Measurements from ENCODE around the gene AHCYL1. TPM values are rescaled to one million over a fixed set of nuclear protein-coding genes. Genes with fewer than 3 reads are reported as not detected.
"Not testable (repeated sequence)": the region's sequence is repeated elsewhere in the genome, so short reads cannot be mapped to it uniquely, and the experiment has no call there.

Gene AHCYL1
- total RNA-seq, 2 experiments from 2014 or later: 79.1 to 82.6 TPM

DNA sequence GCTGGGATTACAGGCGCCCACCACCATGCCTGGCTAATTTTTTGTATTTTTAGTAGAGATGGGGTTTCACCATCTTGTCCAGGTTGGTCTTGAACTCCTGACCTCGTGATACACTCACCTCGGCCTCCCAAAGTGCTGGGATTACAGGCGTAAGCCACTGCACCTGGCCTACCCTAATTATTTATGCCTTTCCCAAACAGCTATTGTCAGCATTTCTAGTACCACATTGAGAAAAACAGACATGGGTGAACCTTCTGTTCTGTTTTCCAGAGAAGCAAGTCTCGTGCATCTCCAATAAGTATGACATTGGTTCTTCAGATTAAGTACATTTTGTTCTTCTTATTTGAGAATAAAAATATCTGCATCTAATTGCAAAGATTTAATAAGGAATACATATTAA is 33.1 kb upstream of the AHCYL1 start:
- H3K36me3 Mint-ChIP-seq (ENCODE audit: low read depth); H3K4me1 Mint-ChIP-seq; H3K27ac Mint-ChIP-seq; ATAC-seq; H3K4me3 Mint-ChIP-seq; DNase-seq; POLR2A ChIA-PET; H3K9me3 Mint-ChIP-seq (ENCODE audit: low read depth); intact Hi-C loops (cut with DNase I, micrococcal nuclease); H3K27me3 Mint-ChIP-seq; CTCF ChIA-PET: not testable (repeated sequence)

DNA sequence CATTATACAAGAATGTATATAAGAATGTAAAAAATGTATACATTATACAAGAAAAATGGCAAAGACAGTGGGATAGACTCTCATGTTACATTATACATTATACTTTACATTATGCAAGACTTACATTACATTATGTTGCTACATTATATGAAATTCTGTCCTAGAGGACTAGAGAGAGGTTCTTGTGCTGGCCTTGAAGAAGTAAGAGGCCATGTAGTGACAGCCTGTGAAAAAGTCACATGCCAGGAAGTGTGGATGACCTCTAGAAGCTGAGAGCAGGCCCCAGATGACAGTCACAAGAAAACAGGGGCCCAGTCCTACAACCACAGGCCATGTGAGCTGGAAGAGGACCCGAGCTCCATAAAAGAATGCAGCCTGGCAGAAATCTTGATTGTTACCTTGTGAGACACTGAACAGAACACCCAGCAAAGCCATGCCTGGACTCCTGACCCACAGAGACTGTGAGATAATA is 30.5 kb upstream of the AHCYL1 start:
- POLR2A ChIA-PET: no interaction called here
- intact Hi-C loops (cut with DNase I, micrococcal nuclease): no loop called here
- CTCF ChIA-PET: no interaction called here

DNA sequence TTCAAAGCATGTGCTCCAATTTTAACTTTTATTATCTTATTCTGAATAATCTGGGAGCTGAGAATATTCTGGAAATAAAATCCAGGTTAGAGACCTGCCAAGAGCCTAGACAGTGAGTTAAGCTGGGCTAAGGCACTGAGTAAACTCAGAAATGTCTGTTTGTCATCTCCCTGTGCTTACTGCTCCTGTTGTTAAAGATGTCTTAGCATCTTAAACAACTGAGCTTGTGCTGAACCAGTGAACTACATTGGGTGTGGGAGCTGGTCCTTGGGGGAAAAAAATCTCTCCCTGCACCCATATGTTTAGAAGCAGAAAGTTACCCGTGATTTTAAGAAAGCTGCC is 25.0 kb upstream of the AHCYL1 start:
- H3K36me3 Mint-ChIP-seq (ENCODE audit: low read depth): no peaks in the 10 kb centered on the region
- POLR2A ChIA-PET: interaction anchor here (0.6 kb wide), 1 partner anchor 157 kb away, joined by 4 read pairs; no protein-coding TSS in a partner anchor
- ATAC-seq (no peak), DNase-seq (no peak)
- H3K4me3 Mint-ChIP-seq: no peak overlapping the region
- H3K9me3 Mint-ChIP-seq (ENCODE audit: low read depth): no peaks in the 10 kb centered on the region
- H3K4me1 Mint-ChIP-seq: no peaks in the 10 kb centered on the region
- intact Hi-C loops (cut with DNase I, micrococcal nuclease): no loop called here
- CTCF ChIA-PET: interaction anchor here (1.0 to 2.3 kb wide), 9 partner anchors 13 to 209 kb away, joined by 3 to 10 read pairs (median 5); partner anchors contain the start of gene AHCYL1
- H3K27ac Mint-ChIP-seq: no peak overlapping the region
- H3K27me3 Mint-ChIP-seq: peaks cover 2% of the 10 kb centered on the region

More for the DNA sequence above, 30.5 kb upstream of the AHCYL1 start:
- no peaks in the 10 kb centered on the region for H3K4me1 Mint-ChIP-seq
- H3K36me3 Mint-ChIP-seq (ENCODE audit: low read depth): no peaks in the 10 kb centered on the region
- H3K9me3 Mint-ChIP-seq (ENCODE audit: low read depth): no peaks in the 10 kb centered on the region
- H3K27ac Mint-ChIP-seq: no peak overlapping the region
- H3K27me3 Mint-ChIP-seq: no peaks in the 10 kb centered on the region
- DNase-seq (no peak), ATAC-seq (no peak)
- no peak overlapping the region for H3K4me3 Mint-ChIP-seq

DNA sequence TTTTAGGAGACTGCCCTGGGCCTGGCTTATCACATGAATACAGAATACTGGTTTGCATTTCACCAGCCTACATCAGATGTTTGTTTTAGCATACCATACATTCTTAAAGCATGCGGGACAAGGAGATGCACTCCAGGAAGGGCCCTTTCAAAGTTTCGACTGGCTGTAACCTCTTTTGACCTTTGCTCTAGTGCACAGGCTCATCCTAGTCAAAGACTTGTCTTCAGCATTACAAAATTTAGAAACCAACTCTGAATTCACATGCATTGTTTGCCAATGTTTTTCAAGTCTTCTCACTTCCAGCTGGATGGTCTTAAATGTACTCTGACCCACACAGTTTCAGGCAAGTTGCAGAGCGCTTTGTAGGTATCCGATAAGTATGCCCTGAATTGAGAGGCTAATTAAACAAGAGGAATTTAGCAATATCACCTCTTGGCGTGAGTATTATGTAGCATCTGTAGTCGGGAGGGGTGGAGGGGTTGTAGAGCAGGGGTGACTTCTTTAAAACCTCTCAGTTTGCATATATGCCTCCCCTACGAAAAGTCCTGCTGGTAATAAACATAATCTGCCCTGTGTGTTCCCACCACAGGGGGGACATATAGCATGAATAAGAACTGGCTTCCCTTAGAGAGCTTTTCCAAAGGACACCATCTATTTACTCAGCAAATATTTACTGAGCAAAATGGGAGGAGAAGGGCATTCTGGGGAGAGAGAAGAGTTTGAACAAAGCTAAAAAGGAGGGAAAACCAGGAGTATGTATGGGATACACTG is 24.4 kb upstream of the AHCYL1 start:
- no peak overlapping the region for H3K27ac Mint-ChIP-seq
- ChIA-PET CTCF (interaction anchor here (1.1 to 2.3 kb wide), 9 partner anchors 13 to 210 kb away, joined by 3 to 10 read pairs (median 5); partner anchors contain the start of gene AHCYL1), POLR2A (no interaction called here)
- peaks cover 2% of the 10 kb centered on the region for H3K27me3 Mint-ChIP-seq
- H3K4me1 Mint-ChIP-seq: no peaks in the 10 kb centered on the region
- intact Hi-C loops (cut with DNase I, micrococcal nuclease): no loop called here
- no peak overlapping the region for H3K4me3 Mint-ChIP-seq
- ATAC-seq (no peak), DNase-seq (no peak)
- no peaks in the 10 kb centered on the region for H3K36me3 Mint-ChIP-seq (ENCODE audit: low read depth)
- H3K9me3 Mint-ChIP-seq (ENCODE audit: low read depth): no peaks in the 10 kb centered on the region

DNA sequence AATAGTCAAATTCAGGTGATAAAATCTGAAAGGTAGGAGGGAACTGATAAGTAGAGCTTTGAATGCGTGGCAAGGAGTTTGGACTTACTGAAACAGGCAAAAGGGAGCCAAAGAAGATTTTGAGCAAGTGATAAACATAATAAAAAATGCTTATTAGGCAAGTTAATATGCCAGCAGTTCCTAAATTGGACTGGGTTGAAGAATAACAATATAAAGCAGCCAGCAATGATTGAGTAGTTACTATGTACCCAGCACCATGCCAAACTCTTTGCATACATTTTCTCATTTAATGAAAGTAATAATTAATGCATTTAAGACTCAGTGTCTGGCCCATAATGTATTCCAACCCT is 23.8 kb upstream of the AHCYL1 start:
- Mint-ChIP-seq H3K4me1 (no peaks in the 10 kb centered on the region), H3K36me3 (ENCODE audit: low read depth) (no peaks in the 10 kb centered on the region), H3K4me3 (no peak overlapping the region), H3K27me3 (peaks cover 2% of the 10 kb centered on the region), H3K27ac (no peak overlapping the region), H3K9me3 (ENCODE audit: low read depth) (no peaks in the 10 kb centered on the region)
- CTCF ChIA-PET: interaction anchor here (0.5 to 1.3 kb wide), 3 partner anchors 24 to 210 kb away, joined by 3 read pairs; partner anchors contain the start of gene AHCYL1
- POLR2A ChIA-PET: no interaction called here
- intact Hi-C loops (cut with DNase I, micrococcal nuclease): no loop called here
- DNase-seq (no peak), ATAC-seq (no peak)

DNA sequence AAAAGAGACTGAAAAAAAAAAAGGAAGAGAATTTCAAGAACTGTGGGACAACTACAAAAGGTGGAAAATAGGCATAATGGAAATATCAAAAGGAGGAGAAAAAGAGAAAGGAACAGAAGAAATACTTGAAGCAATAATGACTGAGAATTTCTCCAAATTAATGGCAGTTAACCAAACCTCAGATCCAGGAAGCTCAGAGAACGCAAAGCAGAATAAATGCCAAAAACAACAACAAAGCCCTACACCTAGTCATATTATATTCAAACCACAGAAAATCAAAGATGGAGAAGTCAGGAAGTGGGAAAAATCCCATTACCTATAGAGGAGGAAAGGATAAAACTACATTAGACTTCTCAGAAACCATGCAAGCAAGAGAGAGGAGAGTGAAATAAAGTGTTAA is 20.7 kb upstream of the AHCYL1 start:
- ChIA-PET CTCF (interaction anchor here (1.8 kb wide), 1 partner anchor 187 kb away, joined by 6 read pairs; no protein-coding TSS in a partner anchor), POLR2A (no interaction called here)
- DNase-seq: no peak
- Mint-ChIP-seq H3K27me3 (peaks cover 2% of the 10 kb centered on the region), H3K27ac (no peak overlapping the region), H3K4me3 (no peak overlapping the region), H3K4me1 (no peaks in the 10 kb centered on the region), H3K36me3 (ENCODE audit: low read depth) (no peaks in the 10 kb centered on the region), H3K9me3 (ENCODE audit: low read depth) (no peaks in the 10 kb centered on the region)
- intact Hi-C loops (cut with DNase I, micrococcal nuclease): no loop called here
- no peak for ATAC-seq

DNA sequence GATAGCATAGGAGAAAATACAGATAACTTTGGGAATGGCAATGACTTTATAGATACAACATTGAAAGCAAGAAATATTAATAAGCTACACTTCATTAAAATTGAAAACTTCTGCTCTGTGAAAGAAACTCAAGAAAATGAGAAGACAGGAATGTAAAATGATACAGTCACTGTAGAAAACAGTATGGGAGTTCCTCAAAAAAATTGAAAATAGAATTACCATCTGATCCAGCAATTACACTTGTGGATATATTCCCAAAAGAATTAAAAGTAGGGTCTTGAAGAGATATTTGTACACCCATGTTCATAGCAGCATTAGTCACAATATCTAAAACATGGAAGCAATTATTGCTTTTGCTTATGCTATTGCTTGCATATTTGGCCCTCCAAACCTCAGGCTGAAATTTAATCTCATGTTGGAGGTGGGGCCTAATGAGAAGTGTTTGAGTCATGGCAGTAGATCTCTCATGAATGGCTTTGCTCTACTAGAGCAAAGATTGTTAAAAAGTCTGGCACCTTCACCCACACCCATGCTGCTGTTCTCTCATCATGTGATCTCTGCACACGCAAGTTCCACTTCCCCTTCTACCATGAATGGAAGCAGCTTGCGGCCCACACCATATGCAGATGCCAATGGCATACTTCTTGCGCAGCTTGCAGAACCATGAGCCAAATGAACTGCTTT is 15.3 kb upstream of the AHCYL1 start:
- Mint-ChIP-seq H3K36me3 (ENCODE audit: low read depth) (no peaks in the 10 kb centered on the region), H3K4me3 (no peak overlapping the region), H3K27me3 (no peaks in the 10 kb centered on the region), H3K4me1 (no peaks in the 10 kb centered on the region), H3K27ac (no peak overlapping the region), H3K9me3 (ENCODE audit: low read depth) (no peaks in the 10 kb centered on the region)
- ChIA-PET CTCF (interaction anchor here (0.8 to 2.0 kb wide), 4 partner anchors 15 to 329 kb away, joined by 3 to 6 read pairs (median 4); partner anchors contain the start of gene AHCYL1), POLR2A (no interaction called here)
- no peak for DNase-seq
- no peak for ATAC-seq
- intact Hi-C loops (cut with DNase I, micrococcal nuclease): no loop called here

DNA sequence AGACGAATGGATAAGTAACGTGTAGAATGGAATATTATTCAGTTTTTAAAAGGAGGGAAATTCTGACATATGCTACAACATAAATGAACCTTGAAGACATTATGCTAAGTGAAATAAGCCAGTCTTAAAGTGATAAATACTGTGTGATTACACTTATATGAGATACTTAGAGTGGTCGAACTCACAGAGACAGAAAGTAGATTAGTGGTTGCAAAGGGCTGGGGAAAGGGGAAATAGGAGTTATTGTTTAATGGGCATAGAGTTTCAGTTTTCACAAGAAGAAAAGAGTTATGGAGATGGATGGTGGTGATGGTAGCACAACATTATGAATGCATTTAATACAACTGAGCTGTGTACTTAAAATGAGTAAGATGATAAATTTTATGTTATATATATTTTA is 14.7 kb upstream of the AHCYL1 start:
- H3K4me3 Mint-ChIP-seq: no peak overlapping the region
- H3K27ac Mint-ChIP-seq: no peak overlapping the region
- ChIA-PET POLR2A (no interaction called here), CTCF (interaction anchor here (0.8 to 2.0 kb wide), 2 partner anchors 14 to 329 kb away, joined by 4 to 6 read pairs; partner anchors contain the start of gene AHCYL1)
- intact Hi-C loops (cut with DNase I, micrococcal nuclease): no loop called here
- no peak for DNase-seq
- no peak for ATAC-seq
- H3K9me3 Mint-ChIP-seq (ENCODE audit: low read depth): no peaks in the 10 kb centered on the region
- H3K27me3 Mint-ChIP-seq: no peaks in the 10 kb centered on the region
- H3K4me1 Mint-ChIP-seq: no peaks in the 10 kb centered on the region
- H3K36me3 Mint-ChIP-seq (ENCODE audit: low read depth): no peaks in the 10 kb centered on the region

DNA sequence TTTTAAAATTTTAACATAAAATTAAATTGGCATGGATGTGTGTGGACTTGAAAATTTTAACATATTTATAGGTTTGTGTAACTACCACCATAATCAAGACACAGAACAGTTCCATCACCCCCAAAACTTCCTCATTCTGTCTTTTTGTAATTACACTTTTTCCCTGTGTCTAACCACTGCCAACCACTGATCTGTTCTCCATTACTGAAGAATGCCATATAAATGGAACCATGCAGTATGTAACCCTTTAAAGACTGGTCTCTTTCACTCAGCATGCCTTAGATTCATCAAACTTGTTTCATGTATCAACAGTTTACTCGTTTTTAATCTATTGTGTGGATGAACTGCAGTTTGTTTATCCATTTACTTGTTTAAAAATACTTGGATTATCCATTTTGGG is 13.0 kb upstream of the AHCYL1 start:
- no peaks in the 10 kb centered on the region for H3K27me3 Mint-ChIP-seq
- DNase-seq (no peak), ATAC-seq (no peak)
- no peak overlapping the region for H3K4me3 Mint-ChIP-seq
- POLR2A ChIA-PET: no interaction called here
- no peaks in the 10 kb centered on the region for H3K36me3 Mint-ChIP-seq (ENCODE audit: low read depth)
- intact Hi-C loops (cut with DNase I, micrococcal nuclease): no loop called here
- no peak overlapping the region for H3K27ac Mint-ChIP-seq
- H3K9me3 Mint-ChIP-seq (ENCODE audit: low read depth): no peaks in the 10 kb centered on the region
- CTCF ChIA-PET: interaction anchor here (1.9 kb wide), 1 partner anchor 12 kb away, joined by 7 read pairs; no protein-coding TSS in a partner anchor
- H3K4me1 Mint-ChIP-seq: no peaks in the 10 kb centered on the region

DNA sequence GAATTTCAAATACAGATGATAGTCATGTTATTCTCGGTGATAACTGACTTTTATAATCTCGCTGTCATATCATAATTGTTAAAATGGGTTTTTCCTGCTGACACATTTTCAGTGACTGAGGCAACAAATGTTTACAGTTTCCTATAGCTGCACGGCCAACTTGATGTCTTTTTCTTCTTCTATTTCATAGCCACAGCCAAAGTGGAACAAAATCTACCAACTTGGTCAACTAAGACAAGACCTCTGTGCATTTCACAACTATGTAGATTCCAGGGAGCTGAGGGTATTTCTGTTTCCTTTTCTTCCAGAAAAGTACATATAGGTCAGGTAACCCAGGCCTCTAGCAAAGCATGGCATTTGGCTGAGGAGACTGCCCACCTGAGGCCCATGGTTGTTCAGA is 10.4 kb upstream of the AHCYL1 start:
- ChIA-PET POLR2A (no interaction called here), CTCF (interaction anchor here (15.3 kb wide), 1 partner anchor 192 kb away, joined by 499 read pairs; no protein-coding TSS in a partner anchor)
- no peak overlapping the region for H3K27ac Mint-ChIP-seq
- peaks cover 4% of the 10 kb centered on the region for H3K27me3 Mint-ChIP-seq
- H3K9me3 Mint-ChIP-seq (ENCODE audit: low read depth): no peaks in the 10 kb centered on the region
- ATAC-seq (no peak), DNase-seq (no peak)
- no peaks in the 10 kb centered on the region for H3K4me1 Mint-ChIP-seq
- intact Hi-C loops (cut with DNase I, micrococcal nuclease): no loop called here
- H3K36me3 Mint-ChIP-seq (ENCODE audit: low read depth): no peaks in the 10 kb centered on the region
- H3K4me3 Mint-ChIP-seq: no peak overlapping the region

DNA sequence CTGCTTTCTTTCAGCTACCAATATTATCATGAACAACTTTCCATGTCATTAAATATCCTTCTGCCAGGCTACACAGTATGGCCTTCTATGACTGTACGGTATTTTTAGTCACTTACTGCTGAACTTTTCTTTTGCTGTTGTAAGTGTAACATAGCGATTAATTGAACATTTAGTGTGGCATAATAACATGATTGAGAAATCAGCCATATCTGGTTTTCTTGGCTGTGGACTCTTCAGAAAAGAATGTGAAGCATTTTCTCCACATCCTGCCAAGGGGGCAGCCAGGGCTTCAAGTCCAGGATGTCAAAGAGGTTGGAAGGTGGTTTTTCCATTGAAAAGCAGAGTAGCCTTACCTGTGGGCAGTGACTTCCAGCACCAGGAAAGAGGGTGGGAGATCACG is 8.8 kb upstream of the AHCYL1 start:
- Mint-ChIP-seq H3K9me3 (ENCODE audit: low read depth) (no peaks in the 10 kb centered on the region), H3K4me1 (no peaks in the 10 kb centered on the region), H3K27ac (no peak overlapping the region), H3K4me3 (no peak overlapping the region), H3K36me3 (ENCODE audit: low read depth) (no peaks in the 10 kb centered on the region), H3K27me3 (peaks cover 4% of the 10 kb centered on the region)
- no peak for DNase-seq
- POLR2A ChIA-PET: no interaction called here
- CTCF ChIA-PET: interaction anchor here (0.6 to 15.3 kb wide), 3 partner anchors 9 to 336 kb away, joined by 3 to 499 read pairs (median 13); partner anchors contain the start of gene AHCYL1
- ATAC-seq: no peak
- intact Hi-C loops (cut with DNase I, micrococcal nuclease): no loop called here

DNA sequence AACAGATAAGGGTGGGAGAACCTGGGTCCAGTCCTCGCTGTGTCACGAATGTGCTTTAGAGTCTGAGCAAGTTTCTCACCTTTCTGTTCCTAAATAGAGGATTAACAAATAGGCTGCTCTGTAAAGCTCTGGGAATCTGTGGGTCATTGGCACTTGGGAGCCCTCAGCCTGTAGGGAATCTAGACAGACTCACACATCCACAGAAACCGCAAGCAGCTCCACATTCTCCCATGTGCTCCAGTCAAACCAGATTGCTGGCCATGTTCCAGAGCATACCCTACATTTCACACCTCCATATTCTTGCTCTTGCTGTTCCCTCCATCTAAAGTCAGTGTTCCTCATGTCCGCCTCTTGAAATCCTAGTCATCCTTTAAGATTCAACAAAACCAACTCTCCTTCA is 7.8 kb upstream of the AHCYL1 start:
- no peak for DNase-seq
- ChIA-PET CTCF (interaction anchor here (0.8 to 15.3 kb wide), 5 partner anchors 8 to 222 kb away, joined by 3 to 499 read pairs (median 3); partner anchors contain the start of gene AHCYL1), POLR2A (no interaction called here)
- no peak overlapping the region for H3K4me3 Mint-ChIP-seq
- intact Hi-C loops (cut with DNase I, micrococcal nuclease): no loop called here
- H3K27ac Mint-ChIP-seq: no peak overlapping the region
- no peaks in the 10 kb centered on the region for H3K36me3 Mint-ChIP-seq (ENCODE audit: low read depth)
- no peaks in the 10 kb centered on the region for H3K9me3 Mint-ChIP-seq (ENCODE audit: low read depth)
- H3K4me1 Mint-ChIP-seq: no peaks in the 10 kb centered on the region
- ATAC-seq: no peak
- peaks cover 4% of the 10 kb centered on the region for H3K27me3 Mint-ChIP-seq
